Upper lobe of left lung (tissue), 6 donors: ENCODE results near the gene CAB39L. TPM values are rescaled to one million over a fixed set of nuclear protein-coding genes. Genes with fewer than 3 reads are reported as not detected.

Experiments used
- ATAC-seq, 2 donors: fragments of 200-7000 bp; cut with Tn5 transposase; one replicate each; pipeline ENCODE4 v1.9.1; 2022; ENCODE audit warnings: mild to moderate bottlenecking in 2 of 2, moderate library complexity in 2 of 2; ENCODE audit not compliant: low FRiP score in 2 of 2
- DNase-seq, 2 donors: peaks; one replicate each; pipeline ENCODE4 v3.0.0-alpha.2; 2019 to 2020
- H3K27ac ChIP-seq, 4 donors: fragments of 200-600 bp; sonication (generic); one replicate each; pipeline ENCODE4 v1.5.1; 2016 to 2019
- H3K27me3 ChIP-seq, 4 donors: fragments of 200-600 bp; sonication (generic); one replicate each; pipeline ENCODE4 v1.5.1; 2017 to 2019
- H3K36me3 ChIP-seq, 4 donors: fragments of 200-600 bp; sonication (generic); one replicate each; pipeline ENCODE4 v1.5.1; 2016 to 2019
- H3K4me1 ChIP-seq, 4 donors: fragments of 200-600 bp; sonication (generic); one replicate each; pipeline ENCODE4 v1.5.1; 2018 to 2019
- H3K4me3 ChIP-seq, 4 donors: fragments of 200-600 bp; sonication (generic); one replicate each; pipeline ENCODE4 v1.5.1; 2017 to 2019; ENCODE audit warnings: mild to moderate bottlenecking in 2 of 4, moderate library complexity in 1 of 4
- H3K9me3 ChIP-seq, 4 donors: fragments of 200-600 bp; sonication (generic); one replicate each; pipeline ENCODE4 v1.5.1; 2018 to 2019
- CTCF ChIP-seq, 6 experiments: fragments of 450-650 bp in 4 of 6; fragments of 200-600 bp in 2 of 6; sonication (generic) in 2 of 6; IDR thresholded peaks; one replicate each; pipeline ENCODE4 v1.5.1; 2016 to 2019; ENCODE audit warnings: antibody characterized with exemption in 6 of 6
- EP300 ChIP-seq, 4 donors: sonication (generic); formaldehyde crosslinking; IDR thresholded peaks; one replicate each; pipeline ENCODE4 v1.5.1; 2017; ENCODE audit warnings: antibody characterized with exemption in 4 of 4, control low read depth in 2 of 4
- POLR2A ChIP-seq, 4 donors: fragments of 450-650 bp; IDR thresholded peaks; one replicate each; pipeline ENCODE4 v1.5.1; 2016 to 2017; ENCODE audit warnings: antibody characterized with exemption in 4 of 4, mild to moderate bottlenecking in 2 of 4
- POLR2AphosphoS5 ChIP-seq, 2 donors: sonication (generic); formaldehyde crosslinking; IDR thresholded peaks; one replicate each; pipeline ENCODE4 v1.5.1; 2017; ENCODE audit warnings: antibody characterized with exemption in 2 of 2
- WGBS, 2 donors: methylation state at CpG; one replicate each; pipeline ENCODE4 v1.1.5; 2017 to 2018; 5-methylcytosine and 5-hydroxymethylcytosine counted together
- total RNA-seq, 6 donors: library from RNA; depleted of rRNA in 4 of 6; stranded (reverse); fragments of >200 nt in 4 of 6; gene quantifications; one replicate each; pipeline versions ENCODE4 v1.1.0 to v1.2.1, GENCODE V29; 2016 to 2021
- donor health status: DM: no; HTN: no; CAD: no; lungs with moderate emphysema.
- donor health status: DM: no; HTN: yes; CAD: no; lungs with severe emphysema.

CAB39L gene
- total RNA-seq, 6 donors from 2014 or later, result 12.5 to 49.2 (median 19.5) TPM

GRCh38 chr13:49326222-49326917 is 117.5 kb downstream of the CAB39L start:
- Histone ChIP-seq H3K4me1 (peaks cover 0 to 3% (median 0%) of the 10 kb centered on the region in 4 donors), H3K4me3 (no peak overlapping the region), H3K27ac (no peak overlapping the region), H3K27me3 (no peaks in the 10 kb centered on the region), H3K36me3 (peaks cover 0 to 6% (median 0%) of the 10 kb centered on the region in 4 donors), H3K9me3 (no peaks in the 10 kb centered on the region)
- DNase-seq (no peak), ATAC-seq (no peak)
- 79 to 84% methylated on average over 7 of the region's 7 CpGs for WGBS, 2 donors
- TF ChIP-seq POLR2A (IDR thresholded peaks at IDR 0.05) (no peak), EP300 (IDR thresholded peaks at IDR 0.05) (no peak), CTCF (IDR thresholded peaks at IDR 0.05) (no peak), POLR2AphosphoS5 (IDR thresholded peaks at IDR 0.05) (no peak)

DNA sequence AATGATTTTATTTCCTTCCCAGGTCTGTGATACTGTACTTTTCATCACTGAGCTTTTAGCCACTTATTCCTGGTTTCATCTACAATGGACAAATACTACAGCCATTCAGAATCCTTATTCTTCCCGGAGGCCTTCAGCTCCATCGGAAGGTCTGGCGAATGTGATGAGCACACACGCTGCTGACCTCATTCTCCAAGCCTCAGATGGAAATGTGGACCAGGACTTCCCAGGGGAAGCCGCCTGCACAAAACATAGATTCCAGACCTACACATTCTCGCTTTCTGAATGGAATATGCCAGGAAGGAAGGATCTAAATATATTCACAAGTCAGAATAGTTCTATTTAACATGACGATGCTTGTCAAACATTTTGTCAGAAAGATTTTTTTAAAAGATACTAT is 120.5 kb downstream of the CAB39L start:
- Histone ChIP-seq H3K36me3 (no peaks in the 10 kb centered on the region), H3K9me3 (no peaks in the 10 kb centered on the region), H3K4me3 (no peak overlapping the region), H3K4me1 (peaks cover 0 to 9% (median 0%) of the 10 kb centered on the region in 4 donors), H3K27ac (no peak overlapping the region), H3K27me3 (no peaks in the 10 kb centered on the region)
- WGBS, 2 donors, result 94 to 98% methylated on average over 7 of the region's 7 CpGs
- TF ChIP-seq POLR2AphosphoS5 (IDR thresholded peaks at IDR 0.05) (no peak), CTCF (IDR thresholded peaks at IDR 0.05) (no peak), POLR2A (IDR thresholded peaks at IDR 0.05) (no peak), EP300 (IDR thresholded peaks at IDR 0.05) (no peak)
- no peak for ATAC-seq
- no peak for DNase-seq

- H3K4me1 ChIP-seq, result peaks cover 0 to 9% (median 0%) of the 10 kb centered on the region in 4 donors
- H3K27me3 ChIP-seq, result no peaks in the 10 kb centered on the region
- no peaks in the 10 kb centered on the region for H3K9me3 ChIP-seq
- no peak overlapping the region for H3K27ac ChIP-seq
- WGBS, 2 donors, result 91 to 94% methylated on average over 2 of the region's 2 CpGs
- TF ChIP-seq CTCF (IDR thresholded peaks at IDR 0.05), result no peak
- no peak for TF ChIP-seq POLR2AphosphoS5 (IDR thresholded peaks at IDR 0.05)
- TF ChIP-seq POLR2A (IDR thresholded peaks at IDR 0.05), result no peak
- TF ChIP-seq EP300 (IDR thresholded peaks at IDR 0.05), result no peak
- DNase-seq, result no peak
- H3K4me3 ChIP-seq, result no peak overlapping the region
- H3K36me3 ChIP-seq, result no peaks in the 10 kb centered on the region
- no peak for ATAC-seq
Measured at GRCh38 chr13:49322702-49323101, 121.2 kb downstream of the CAB39L start.

DNA sequence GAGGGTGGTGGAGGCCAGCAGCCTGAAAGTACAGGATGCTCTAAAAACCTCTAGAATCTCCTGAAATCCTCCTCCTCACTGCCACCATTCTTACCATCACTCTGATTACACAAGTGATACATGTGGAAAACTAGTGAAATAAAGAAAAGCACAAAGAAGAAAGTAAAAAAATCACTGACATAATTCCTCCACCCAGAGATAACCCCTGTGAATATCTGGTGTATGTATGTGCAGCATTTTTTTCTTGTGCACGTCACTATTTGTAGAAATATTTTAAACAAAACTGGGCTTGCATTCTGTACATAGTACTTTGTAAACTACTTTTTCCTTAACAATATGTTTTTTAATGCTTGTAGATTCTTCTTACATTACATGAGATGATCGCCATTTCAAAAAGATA is 122.9 kb downstream of the CAB39L start:
- no peak for ATAC-seq
- H3K9me3 ChIP-seq, result no peaks in the 10 kb centered on the region
- H3K27me3 ChIP-seq, result no peaks in the 10 kb centered on the region
- WGBS, 2 donors, result 92 to 96% methylated on average over 2 of the region's 2 CpGs
- no peak for DNase-seq
- H3K4me1 ChIP-seq, result peaks cover 0 to 6% (median 0%) of the 10 kb centered on the region in 4 donors
- no peak overlapping the region for H3K4me3 ChIP-seq
- TF ChIP-seq POLR2AphosphoS5 (IDR thresholded peaks at IDR 0.05) (no peak), CTCF (IDR thresholded peaks at IDR 0.05) (no peak), POLR2A (IDR thresholded peaks at IDR 0.05) (no peak), EP300 (IDR thresholded peaks at IDR 0.05) (no peak)
- H3K27ac ChIP-seq, result no peak overlapping the region
- no peaks in the 10 kb centered on the region for H3K36me3 ChIP-seq

GRCh38 chr13:49319951-49320350 is 123.9 kb downstream of the CAB39L start:
- DNase-seq (no peak), ATAC-seq (no peak)
- no peak for TF ChIP-seq CTCF (IDR thresholded peaks at IDR 0.05)
- no peak for TF ChIP-seq POLR2A (IDR thresholded peaks at IDR 0.05)
- TF ChIP-seq EP300 (IDR thresholded peaks at IDR 0.05), result no peak
- TF ChIP-seq POLR2AphosphoS5 (IDR thresholded peaks at IDR 0.05), result no peak
- H3K27me3 ChIP-seq, result no peaks in the 10 kb centered on the region
- no peak overlapping the region for H3K4me3 ChIP-seq
- 78 to 85% methylated on average over 2 of the region's 2 CpGs for WGBS, 2 donors
- peaks cover 0 to 6% (median 2%) of the 10 kb centered on the region in 4 donors for H3K4me1 ChIP-seq
- H3K36me3 ChIP-seq, result no peaks in the 10 kb centered on the region
- no peak overlapping the region for H3K27ac ChIP-seq
- no peaks in the 10 kb centered on the region for H3K9me3 ChIP-seq
